HepG2 (cell line): Measurements from ENCODE around the gene SLC44A4. TPM values are rescaled to one million over a fixed set of nuclear protein-coding genes. Genes with fewer than 3 reads are reported as not detected.

Experiments
- ARNT ChIP-seq: fragments of 450-650 bp; IDR thresholded peaks from 2 replicates; pipeline ENCODE4 v1.6.1; 2017
- FIP1L1 ChIP-seq: fragments of 200-400 bp; formaldehyde crosslinking; IDR thresholded peaks from 2 replicates; pipeline ENCODE4 v1.6.1; 2018; ENCODE audit warnings: low read depth, mild to moderate bottlenecking, low read length, moderate library complexity, borderline replicate concordance; ENCODE audit not compliant: insufficient read depth
- HMG20A ChIP-seq: IDR thresholded peaks from 2 replicates; pipeline ENCODE4 v1.6.1; 2016; ENCODE audit warnings: borderline replicate concordance
- JUN ChIP-seq: sonication (generic); formaldehyde crosslinking; IDR thresholded peaks from 2 replicates; pipeline ENCODE4 v1.4.0; 2020; ENCODE audit warnings: mild to moderate bottlenecking, missing genetic modification reagents
- KDM5B ChIP-seq: sonication (generic); formaldehyde crosslinking; IDR thresholded peaks from 2 replicates; pipeline ENCODE4 v1.4.0; 2020; ENCODE audit warnings: missing genetic modification reagents, mild to moderate bottlenecking, borderline replicate concordance
- MXD4 ChIP-seq: IDR thresholded peaks from 2 replicates; pipeline ENCODE4 v1.6.1; 2016; ENCODE audit warnings: mild to moderate bottlenecking, missing biosample characterization, missing genetic modification reagents
- MYC ChIP-seq: sonication (generic); formaldehyde crosslinking; IDR thresholded peaks from 2 replicates; pipeline ENCODE4 v1.9.0; 2021; ENCODE audit warnings: missing genetic modification reagents, borderline replicate concordance
- NRL ChIP-seq: sonication (generic); formaldehyde crosslinking; IDR thresholded peaks from 2 replicates; pipeline ENCODE4 v1.5.0; 2020; ENCODE audit warnings: missing genetic modification reagents, mild to moderate bottlenecking, moderate library complexity, borderline replicate concordance
- RARA ChIP-seq: IDR thresholded peaks from 2 replicates; pipeline ENCODE4 v1.6.1; 2016; ENCODE audit warnings: missing genetic modification reagents, missing compliant biosample characterization
- SALL2 ChIP-seq: sonication (generic); formaldehyde crosslinking; IDR thresholded peaks from 2 replicates; pipeline ENCODE4 v1.8.1; 2023; ENCODE audit warnings: mild to moderate bottlenecking, missing genetic modification reagents, inconsistent platforms
- ZNF205 ChIP-seq: IDR thresholded peaks from 2 replicates; pipeline ENCODE4 v1.6.1; 2018; ENCODE audit warnings: missing biosample characterization, missing genetic modification reagents
- ZNF235 ChIP-seq: sonication (generic); formaldehyde crosslinking; IDR thresholded peaks from 2 replicates; pipeline ENCODE4 v1.8.1; 2023; ENCODE audit warnings: mild to moderate bottlenecking, missing genetic modification reagents, borderline replicate concordance
- ZNF382 ChIP-seq: sonication (generic); formaldehyde crosslinking; IDR thresholded peaks from 2 replicates; pipeline ENCODE4 v1.5.0; 2020; ENCODE audit warnings: missing genetic modification reagents, mild to moderate bottlenecking, borderline replicate concordance
- ZNF615 ChIP-seq: sonication (generic); formaldehyde crosslinking; IDR thresholded peaks from 2 replicates; pipeline ENCODE4 v1.5.0; 2020; ENCODE audit warnings: mild to moderate bottlenecking, missing genetic modification reagents, borderline replicate concordance
- ZNF773 ChIP-seq: sonication (generic); formaldehyde crosslinking; IDR thresholded peaks from 2 replicates; pipeline ENCODE4 v1.4.0; 2020; ENCODE audit warnings: missing genetic modification reagents, borderline replicate concordance
- ZNF839 ChIP-seq: sonication (generic); formaldehyde crosslinking; IDR thresholded peaks from 2 replicates; pipeline ENCODE4 v1.4.0; 2020; ENCODE audit warnings: missing genetic modification reagents, mild to moderate bottlenecking, borderline replicate concordance
- ZSCAN29 ChIP-seq: sonication (generic); formaldehyde crosslinking; conservative IDR thresholded peaks from 2 replicates; pipeline ENCODE4 v1.4.0; 2020; ENCODE audit warnings: mild to moderate bottlenecking, missing genetic modification reagents
- polyA plus RNA-seq, 8 experiments: library from polyadenylated mRNA; depleted of rRNA in 3 of 8; stranded (reverse) in 7 of 8; unstranded in 1 of 8; fragments of >200 nt; fragmentation: Illumina TruSeq in 4 of 8; extraction: Trizol in 4 of 8; gene quantifications; 2 replicates each; pipeline versions ENCODE4 v1.2.1 to v1.2.3, GENCODE V29; 2011 to 2016; ENCODE audit warnings: low read depth in 4 of 8, missing spikeins in 1 of 8, mixed read lengths in 1 of 8; ENCODE audit not compliant: insufficient read depth in 1 of 8
- total RNA-seq, 5 experiments: library from RNA; depleted of rRNA; stranded (reverse); fragments of >200 nt; fragmentation: Illumina TruSeq; extraction: Trizol; gene quantifications; 2 replicates each; pipeline ENCODE4 v1.2.3, GENCODE V29; 2016; ENCODE audit warnings: low read depth in 1 of 5
- TF ChIP-seq, protein P1 (sequence below): sonication (generic); formaldehyde crosslinking; IDR thresholded peaks from 2 replicates; pipeline ENCODE4 v1.5.0; 2020; ENCODE audit warnings: mild to moderate bottlenecking, missing genetic modification reagents
- TF ChIP-seq, protein P2 (sequence below): sonication (generic); formaldehyde crosslinking; IDR thresholded peaks from 2 replicates; pipeline ENCODE4 v1.4.0; 2020; ENCODE audit warnings: missing genetic modification reagents, mild to moderate bottlenecking, borderline replicate concordance
- TF ChIP-seq, protein P3 (sequence below): IDR thresholded peaks from 2 replicates; pipeline ENCODE4 v1.6.1; 2016; ENCODE audit warnings: low read depth

Gene SLC44A4
- total and polyA plus RNA-seq, 2 of the 13 experiments (the other 11 are each of a cell fraction or from before 2014, with no cell fraction given) = 3.5 to 5.9 TPM

DNA sequence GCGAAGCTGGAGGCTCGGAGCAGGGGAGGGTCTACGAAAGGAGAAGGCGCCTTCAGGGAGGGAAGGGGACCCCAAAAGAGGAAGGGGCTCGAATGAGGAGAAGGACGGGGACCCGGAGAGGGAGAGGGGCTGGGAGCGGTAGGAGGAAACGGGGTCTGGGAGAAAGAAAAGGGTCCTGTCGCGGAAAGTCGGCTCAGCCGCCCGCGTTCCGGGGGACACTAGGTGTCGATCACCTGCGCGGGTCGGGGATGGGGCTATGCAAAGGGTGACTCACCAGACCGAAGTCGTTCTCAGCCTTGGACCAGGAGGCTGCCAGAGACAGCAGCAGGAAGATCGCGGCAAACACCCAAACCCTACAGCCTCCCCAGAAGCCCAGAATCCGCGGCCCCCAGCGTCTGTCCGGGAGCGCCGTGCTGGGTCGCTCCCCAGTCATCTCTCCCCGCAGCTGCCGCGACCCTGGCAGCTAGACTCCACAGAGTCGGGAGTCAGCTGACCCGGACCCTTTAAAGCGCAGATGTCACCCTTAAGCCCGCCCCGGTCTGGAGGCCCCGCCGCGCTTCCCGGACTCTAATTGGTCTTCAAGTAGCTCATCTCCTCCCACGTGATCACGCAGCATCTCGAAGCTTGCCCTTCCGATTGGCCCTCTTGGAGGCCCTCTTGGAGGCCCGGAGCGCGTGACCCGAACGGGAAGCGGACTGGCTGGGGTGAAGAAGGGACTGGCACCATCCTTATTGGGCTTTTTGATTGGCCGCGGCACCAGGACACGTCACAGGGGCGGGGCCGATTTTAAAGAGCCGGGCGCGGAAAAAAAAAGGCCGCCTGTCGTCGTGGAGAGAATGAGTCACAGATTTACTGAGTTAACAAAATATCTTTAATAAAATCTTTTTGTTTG, 16.2 kb downstream of the SLC44A4 start, which contains the start of gene NEU1 (continued):
- TF ChIP-seq MYC (CRISPR knock-in tag) (peak; percentile 67), ZNF235 (CRISPR knock-in tag) (no peak; the same call in 1 of the 2 replicates), ZNF773 (CRISPR knock-in tag) (no peak; the same call in 1 of the 2 replicates), ZNF205 (CRISPR knock-in tag) (peak; percentile 95), RARA (CRISPR knock-in tag) (no peak; the same call in 1 of the 2 replicates), NRL (CRISPR knock-in tag) (peak; percentile 49; the same call in 1 of the 2 replicates), FIP1L1 (no peak; the same call in 1 of the 2 replicates), ZSCAN29 (CRISPR knock-in tag) (0 out of 2 replicates have a peak, but pooled peaks have one; percentile 56), MXD4 (CRISPR knock-in tag) (peak; percentile 75), JUN (no peak; the same call in 1 of the 2 replicates), HMG20A (CRISPR knock-in tag) (no peak), ZNF382 (CRISPR knock-in tag) (no peak), KDM5B (CRISPR knock-in tag) (peak; percentile 75; the same call in 1 of the 2 replicates), ZNF839 (CRISPR knock-in tag) (peak; percentile 59; the same call in 1 of the 2 replicates), ARNT (no peak), ZNF615 (no peak), SALL2 (peak; percentile 94)
- TF ChIP-seq, protein P1, sequence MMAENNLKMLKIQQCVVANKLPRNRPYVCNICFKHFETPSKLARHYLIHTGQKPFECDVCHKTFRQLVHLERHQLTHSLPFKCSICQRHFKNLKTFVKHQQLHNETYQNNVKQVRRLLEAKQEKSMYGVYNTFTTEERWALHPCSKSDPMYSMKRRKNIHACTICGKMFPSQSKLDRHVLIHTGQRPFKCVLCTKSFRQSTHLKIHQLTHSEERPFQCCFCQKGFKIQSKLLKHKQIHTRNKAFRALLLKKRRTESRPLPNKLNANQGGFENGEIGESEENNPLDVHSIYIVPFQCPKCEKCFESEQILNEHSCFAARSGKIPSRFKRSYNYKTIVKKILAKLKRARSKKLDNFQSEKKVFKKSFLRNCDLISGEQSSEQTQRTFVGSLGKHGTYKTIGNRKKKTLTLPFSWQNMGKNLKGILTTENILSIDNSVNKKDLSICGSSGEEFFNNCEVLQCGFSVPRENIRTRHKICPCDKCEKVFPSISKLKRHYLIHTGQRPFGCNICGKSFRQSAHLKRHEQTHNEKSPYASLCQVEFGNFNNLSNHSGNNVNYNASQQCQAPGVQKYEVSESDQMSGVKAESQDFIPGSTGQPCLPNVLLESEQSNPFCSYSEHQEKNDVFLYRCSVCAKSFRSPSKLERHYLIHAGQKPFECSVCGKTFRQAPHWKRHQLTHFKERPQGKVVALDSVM (CRISPR knock-in tag) = 0 out of 2 replicates have a peak, but pooled peaks have one; percentile 3
- TF ChIP-seq, protein P2, sequence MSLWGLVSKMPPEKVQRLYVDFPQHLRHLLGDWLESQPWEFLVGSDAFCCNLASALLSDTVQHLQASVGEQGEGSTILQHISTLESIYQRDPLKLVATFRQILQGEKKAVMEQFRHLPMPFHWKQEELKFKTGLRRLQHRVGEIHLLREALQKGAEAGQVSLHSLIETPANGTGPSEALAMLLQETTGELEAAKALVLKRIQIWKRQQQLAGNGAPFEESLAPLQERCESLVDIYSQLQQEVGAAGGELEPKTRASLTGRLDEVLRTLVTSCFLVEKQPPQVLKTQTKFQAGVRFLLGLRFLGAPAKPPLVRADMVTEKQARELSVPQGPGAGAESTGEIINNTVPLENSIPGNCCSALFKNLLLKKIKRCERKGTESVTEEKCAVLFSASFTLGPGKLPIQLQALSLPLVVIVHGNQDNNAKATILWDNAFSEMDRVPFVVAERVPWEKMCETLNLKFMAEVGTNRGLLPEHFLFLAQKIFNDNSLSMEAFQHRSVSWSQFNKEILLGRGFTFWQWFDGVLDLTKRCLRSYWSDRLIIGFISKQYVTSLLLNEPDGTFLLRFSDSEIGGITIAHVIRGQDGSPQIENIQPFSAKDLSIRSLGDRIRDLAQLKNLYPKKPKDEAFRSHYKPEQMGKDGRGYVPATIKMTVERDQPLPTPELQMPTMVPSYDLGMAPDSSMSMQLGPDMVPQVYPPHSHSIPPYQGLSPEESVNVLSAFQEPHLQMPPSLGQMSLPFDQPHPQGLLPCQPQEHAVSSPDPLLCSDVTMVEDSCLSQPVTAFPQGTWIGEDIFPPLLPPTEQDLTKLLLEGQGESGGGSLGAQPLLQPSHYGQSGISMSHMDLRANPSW (CRISPR knock-in tag) = peak; percentile 24; the same call in 1 of the 2 replicates
- TF ChIP-seq, protein P3, sequence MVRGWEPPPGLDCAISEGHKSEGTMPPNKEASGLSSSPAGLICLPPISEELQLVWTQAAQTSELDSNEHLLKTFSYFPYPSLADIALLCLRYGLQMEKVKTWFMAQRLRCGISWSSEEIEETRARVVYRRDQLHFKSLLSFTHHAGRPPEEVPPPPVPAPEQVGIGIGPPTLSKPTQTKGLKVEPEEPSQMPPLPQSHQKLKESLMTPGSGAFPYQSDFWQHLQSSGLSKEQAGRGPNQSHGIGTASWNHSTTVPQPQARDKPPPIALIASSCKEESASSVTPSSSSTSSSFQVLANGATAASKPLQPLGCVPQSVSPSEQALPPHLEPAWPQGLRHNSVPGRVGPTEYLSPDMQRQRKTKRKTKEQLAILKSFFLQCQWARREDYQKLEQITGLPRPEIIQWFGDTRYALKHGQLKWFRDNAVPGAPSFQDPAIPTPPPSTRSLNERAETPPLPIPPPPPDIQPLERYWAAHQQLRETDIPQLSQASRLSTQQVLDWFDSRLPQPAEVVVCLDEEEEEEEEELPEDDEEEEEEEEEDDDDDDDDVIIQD (CRISPR knock-in tag) = peak; percentile 87
